MM.1S (cell line): Measurements from ENCODE around the gene PHLDB2.

Source experiments
- DNase-seq: peaks from one replicate; pipeline ENCODE4 v3.0.0-alpha.2; 2015
- H2AFZ ChIP-seq: fragments of 300-600 bp; sonication (generic); 2 replicates; pipeline ENCODE4 v1.6.0; 2016; ENCODE audit warnings: antibody characterized with exemption, low read length
- H3F3A ChIP-seq: fragments of 300-600 bp; sonication (generic); 2 replicates; pipeline ENCODE4 v1.6.1; 2016; ENCODE audit warnings: mild to moderate bottlenecking, antibody characterized with exemption, low read length, moderate library complexity, mixed read lengths; ENCODE audit not compliant: insufficient read depth
- H3K27ac ChIP-seq: fragments of 300-600 bp; sonication (generic); 2 replicates; pipeline ENCODE4 v1.5.1; 2016; ENCODE audit warnings: mild to moderate bottlenecking, low read length
- H3K27me3 ChIP-seq: fragments of 300-600 bp; sonication (generic); replicated peaks from 2 replicates; pipeline ENCODE4 v1.6.0; 2016; ENCODE audit warnings: low read length; ENCODE audit not compliant: insufficient read depth
- H3K36me3 ChIP-seq: fragments of 300-600 bp; sonication (generic); replicated peaks from 2 replicates; pipeline ENCODE4 v1.6.1; 2016; ENCODE audit warnings: mild to moderate bottlenecking, low read length, mixed read lengths; ENCODE audit not compliant: insufficient read depth
- H3K4me1 ChIP-seq: fragments of 300-600 bp; sonication (generic); 2 replicates; pipeline ENCODE4 v1.6.1; 2016; ENCODE audit warnings: low read length, mixed read lengths
- H3K4me2 ChIP-seq: fragments of 300-600 bp; sonication (generic); 2 replicates; pipeline ENCODE4 v1.6.0; 2016; ENCODE audit warnings: low read depth, low read length
- H3K4me3 ChIP-seq: fragments of 300-600 bp; sonication (generic); 2 replicates; pipeline ENCODE4 v1.5.1; 2016; ENCODE audit warnings: low read length, mixed read lengths
- H3K79me2 ChIP-seq: fragments of 300-600 bp; sonication (generic); 2 replicates; pipeline ENCODE4 v1.6.1; 2016; ENCODE audit warnings: mixed run types, low read length, mixed read lengths
- H3K9ac ChIP-seq: fragments of 300-600 bp; sonication (generic); 2 replicates; pipeline ENCODE4 v1.6.1; 2016; ENCODE audit warnings: low read length, mixed read lengths
- H3K9me2 ChIP-seq: fragments of 300-600 bp; sonication (generic); replicated peaks from 2 replicates; pipeline ENCODE4 v1.6.1; 2016; ENCODE audit warnings: mild to moderate bottlenecking, low read length, mixed read lengths; ENCODE audit not compliant: insufficient read depth
- H3K9me3 ChIP-seq: fragments of 300-600 bp; sonication (generic); replicated peaks from 2 replicates; pipeline ENCODE4 v1.6.1; 2016; ENCODE audit warnings: mild to moderate bottlenecking, low read length, mixed read lengths; ENCODE audit not compliant: insufficient read depth
- H4K20me1 ChIP-seq: fragments of 300-600 bp; sonication (generic); 2 replicates; pipeline ENCODE4 v1.6.1; 2016; ENCODE audit warnings: mild to moderate bottlenecking, low read length, moderate library complexity, mixed read lengths; ENCODE audit not compliant: insufficient read depth
- CTCF ChIP-seq: fragments of 300-600 bp; sonication (generic); IDR thresholded peaks from 2 replicates; pipeline ENCODE4 v1.5.1; 2016; ENCODE audit warnings: antibody characterized with exemption, low read length, mixed read lengths
- EZH2 ChIP-seq: fragments of 300-600 bp; sonication (generic); optimal IDR thresholded peaks from 2 replicates; pipeline ENCODE3; 2017; ENCODE audit warnings: low read depth, mild to moderate bottlenecking, antibody characterized with exemption, low read length, mixed read lengths
- EZH2phosphoT487 ChIP-seq: fragments of 300-600 bp; sonication (generic); IDR thresholded peaks from 2 replicates; pipeline ENCODE4 v1.6.1; 2018; ENCODE audit warnings: antibody characterized with exemption, low read length

The PHLDB2 gene

GRCh38 chr3:111971533-111972130, 112.6 kb downstream of the PHLDB2 start:
- no peak overlapping the region for H3K9ac ChIP-seq
- no peaks in the 10 kb centered on the region for H3K79me2 ChIP-seq
- no peak overlapping the region for H2AFZ ChIP-seq
- TF ChIP-seq EZH2phosphoT487 (no peak), EZH2 (no peak), CTCF (no peak)
- DNase-seq = no peak
- H3K4me3 ChIP-seq = no peak overlapping the region
- no peaks in the 10 kb centered on the region for H3F3A ChIP-seq
- no peaks in the 10 kb centered on the region for H3K27me3 ChIP-seq
- H3K9me3 ChIP-seq = no peaks in the 10 kb centered on the region
- H3K27ac ChIP-seq = no peak overlapping the region
- no peaks in the 10 kb centered on the region for H4K20me1 ChIP-seq
- H3K4me2 ChIP-seq = no peak overlapping the region
- H3K36me3 ChIP-seq = no peaks in the 10 kb centered on the region
- H3K4me1 ChIP-seq = no peaks in the 10 kb centered on the region
- H3K9me2 ChIP-seq = no peaks in the 10 kb centered on the region

DNA sequence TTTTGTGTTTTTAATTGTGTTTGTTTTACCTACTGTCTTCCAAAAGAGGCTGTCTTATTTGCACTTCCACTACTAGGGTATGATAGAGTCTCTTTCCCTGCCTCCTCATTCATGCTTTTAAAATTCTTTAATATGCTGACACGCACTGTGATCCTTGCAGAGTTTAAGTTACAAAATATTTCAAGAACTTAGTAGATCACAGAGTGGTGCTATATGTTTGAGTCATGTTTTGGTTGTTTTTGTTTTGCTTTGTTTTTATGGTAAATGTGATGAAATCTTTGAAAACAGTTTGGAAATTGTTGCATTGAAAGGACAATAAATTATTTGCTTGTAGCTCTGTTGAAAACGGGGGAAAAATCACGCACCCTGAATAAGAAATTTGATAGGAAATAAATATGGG, 113.8 kb downstream of the PHLDB2 start:
- Histone ChIP-seq H3K36me3 (no peaks in the 10 kb centered on the region), H3K79me2 (no peaks in the 10 kb centered on the region), H3K4me3 (no peak overlapping the region), H3K4me1 (no peaks in the 10 kb centered on the region), H3F3A (no peaks in the 10 kb centered on the region), H4K20me1 (no peaks in the 10 kb centered on the region), H3K27ac (no peak overlapping the region), H3K9me2 (no peaks in the 10 kb centered on the region), H2AFZ (no peak overlapping the region), H3K27me3 (no peaks in the 10 kb centered on the region), H3K9ac (no peak overlapping the region), H3K9me3 (no peaks in the 10 kb centered on the region), H3K4me2 (no peak overlapping the region)
- TF ChIP-seq EZH2phosphoT487 = no peak
- TF ChIP-seq CTCF = no peak
- TF ChIP-seq EZH2 = no peak
- DNase-seq = no peak

DNA sequence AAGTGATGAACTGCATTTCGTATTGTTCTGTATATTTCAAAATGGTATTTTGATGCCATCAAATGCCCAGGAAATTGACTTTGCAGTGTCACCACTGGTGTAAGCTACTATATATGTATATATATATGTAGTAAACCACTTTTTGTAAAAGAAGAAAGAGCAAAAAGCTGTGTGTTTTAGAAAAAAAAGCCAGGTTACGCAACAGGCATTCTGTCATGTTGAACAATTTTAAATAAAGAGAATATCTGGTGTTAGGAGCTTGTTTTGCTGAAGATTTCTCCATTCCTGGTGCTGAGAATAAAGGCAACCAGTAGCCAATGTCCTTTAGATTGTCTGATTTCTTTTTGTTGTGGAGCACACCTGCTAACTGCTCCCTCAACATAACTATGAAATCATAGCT, 116.1 kb downstream of the PHLDB2 start:
- Histone ChIP-seq H3K9ac (no peak overlapping the region), H3K27me3 (no peaks in the 10 kb centered on the region), H3K9me3 (no peaks in the 10 kb centered on the region), H3K4me1 (peaks cover 3% of the 10 kb centered on the region; the same call in 1 of the 2 replicates), H3K9me2 (no peaks in the 10 kb centered on the region), H3F3A (peaks cover 10% of the 10 kb centered on the region; the same call in 1 of the 2 replicates), H3K4me2 (no peak overlapping the region), H4K20me1 (no peaks in the 10 kb centered on the region), H3K4me3 (no peak overlapping the region), H2AFZ (no peak overlapping the region), H3K79me2 (peaks cover 4% of the 10 kb centered on the region), H3K36me3 (no peaks in the 10 kb centered on the region), H3K27ac (no peak overlapping the region)
- TF ChIP-seq EZH2 = no peak
- no peak for TF ChIP-seq EZH2phosphoT487
- no peak for DNase-seq

GRCh38 chr3:111976254-111976653, 117.2 kb downstream of the PHLDB2 start:
- peaks cover 16% of the 10 kb centered on the region for H3K79me2 ChIP-seq
- H3K36me3 ChIP-seq = no peaks in the 10 kb centered on the region
- TF ChIP-seq EZH2phosphoT487 (no peak), EZH2 (no peak), CTCF (no peak)
- no peaks in the 10 kb centered on the region for H3K9me3 ChIP-seq
- H3K27me3 ChIP-seq = no peaks in the 10 kb centered on the region
- no peak overlapping the region for H3K27ac ChIP-seq
- no peak overlapping the region for H2AFZ ChIP-seq
- peaks cover 6% of the 10 kb centered on the region; the same call in 1 of the 2 replicates for H3K4me1 ChIP-seq
- H3K4me3 ChIP-seq = no peak overlapping the region
- no peaks in the 10 kb centered on the region for H3K9me2 ChIP-seq
- no peak overlapping the region for H3K4me2 ChIP-seq
- no peak overlapping the region for H3K9ac ChIP-seq
- peaks cover 10% of the 10 kb centered on the region; the same call in 1 of the 2 replicates for H3F3A ChIP-seq
- no peaks in the 10 kb centered on the region for H4K20me1 ChIP-seq
- DNase-seq = no peak
